Upper lobe of left lung (tissue), 6 donors: ENCODE data around the gene OR5C1. TPM values are rescaled to one million over a fixed set of nuclear protein-coding genes. Genes with fewer than 3 reads are reported as not detected.

Experiments
- ATAC-seq, 2 donors: fragments of 200-7000 bp; cut with Tn5 transposase; one replicate each; pipeline ENCODE4 v1.9.1; 2022; ENCODE audit warnings: mild to moderate bottlenecking in 2 of 2, moderate library complexity in 2 of 2; ENCODE audit not compliant: low FRiP score in 2 of 2
- DNase-seq, 2 donors: peaks; one replicate each; pipeline ENCODE4 v3.0.0-alpha.2; 2019 to 2020
- H3K27ac ChIP-seq, 4 donors: fragments of 200-600 bp; sonication (generic); one replicate each; pipeline ENCODE4 v1.5.1; 2016 to 2019
- H3K27me3 ChIP-seq, 4 donors: fragments of 200-600 bp; sonication (generic); one replicate each; pipeline ENCODE4 v1.5.1; 2017 to 2019
- H3K36me3 ChIP-seq, 4 donors: fragments of 200-600 bp; sonication (generic); one replicate each; pipeline ENCODE4 v1.5.1; 2016 to 2019
- H3K4me1 ChIP-seq, 4 donors: fragments of 200-600 bp; sonication (generic); one replicate each; pipeline ENCODE4 v1.5.1; 2018 to 2019
- H3K4me3 ChIP-seq, 4 donors: fragments of 200-600 bp; sonication (generic); one replicate each; pipeline ENCODE4 v1.5.1; 2017 to 2019; ENCODE audit warnings: mild to moderate bottlenecking in 2 of 4, moderate library complexity in 1 of 4
- H3K9me3 ChIP-seq, 4 donors: fragments of 200-600 bp; sonication (generic); one replicate each; pipeline ENCODE4 v1.5.1; 2018 to 2019
- CTCF ChIP-seq, 6 experiments: fragments of 450-650 bp in 4 of 6; fragments of 200-600 bp in 2 of 6; sonication (generic) in 2 of 6; IDR thresholded peaks; one replicate each; pipeline ENCODE4 v1.5.1; 2016 to 2019; ENCODE audit warnings: antibody characterized with exemption in 6 of 6
- EP300 ChIP-seq, 4 donors: sonication (generic); formaldehyde crosslinking; IDR thresholded peaks; one replicate each; pipeline ENCODE4 v1.5.1; 2017; ENCODE audit warnings: antibody characterized with exemption in 4 of 4, control low read depth in 2 of 4
- POLR2A ChIP-seq, 4 donors: fragments of 450-650 bp; IDR thresholded peaks; one replicate each; pipeline ENCODE4 v1.5.1; 2016 to 2017; ENCODE audit warnings: antibody characterized with exemption in 4 of 4, mild to moderate bottlenecking in 2 of 4
- POLR2AphosphoS5 ChIP-seq, 2 donors: sonication (generic); formaldehyde crosslinking; IDR thresholded peaks; one replicate each; pipeline ENCODE4 v1.5.1; 2017; ENCODE audit warnings: antibody characterized with exemption in 2 of 2
- WGBS, 2 donors: methylation state at CpG; one replicate each; pipeline ENCODE4 v1.1.5; 2017 to 2018; 5-methylcytosine and 5-hydroxymethylcytosine counted together
- total RNA-seq, 6 donors: library from RNA; depleted of rRNA in 4 of 6; stranded (reverse); fragments of >200 nt in 4 of 6; gene quantifications; one replicate each; pipeline versions ENCODE4 v1.1.0 to v1.2.1, GENCODE V29; 2016 to 2021
- donor health status: DM: no; HTN: no; CAD: no; lungs with moderate emphysema.
- donor health status: DM: no; HTN: yes; CAD: no; lungs with severe emphysema.

OR5C1 gene
- total RNA-seq, 6 donors from 2014 or later, result not detected

- no peaks in the 10 kb centered on the region for H3K4me1 ChIP-seq
- DNase-seq (no peak), ATAC-seq (peak in 1 of 2 donors; percentile 14)
- no peaks in the 10 kb centered on the region for H3K36me3 ChIP-seq
- TF ChIP-seq POLR2A (IDR thresholded peaks at IDR 0.05) (no peak), POLR2AphosphoS5 (IDR thresholded peaks at IDR 0.05) (no peak), CTCF (IDR thresholded peaks at IDR 0.05) (no peak), EP300 (IDR thresholded peaks at IDR 0.05) (no peak)
- no peaks in the 10 kb centered on the region for H3K27me3 ChIP-seq
- no peak overlapping the region for H3K4me3 ChIP-seq
- WGBS, 2 donors, result 78 to 87% methylated on average over 3 of the region's 3 CpGs
- no peak overlapping the region for H3K27ac ChIP-seq
- H3K9me3 ChIP-seq, result no peaks in the 10 kb centered on the region
Observed at GRCh38 chr9:122777935-122778627, 10.7 kb upstream of the OR5C1 start.

- Histone ChIP-seq H3K4me3 (no peak overlapping the region), H3K27me3 (no peaks in the 10 kb centered on the region), H3K27ac (no peak overlapping the region), H3K9me3 (no peaks in the 10 kb centered on the region), H3K36me3 (no peaks in the 10 kb centered on the region), H3K4me1 (no peaks in the 10 kb centered on the region)
- ATAC-seq, result no peak
- TF ChIP-seq EP300 (IDR thresholded peaks at IDR 0.05) (no peak), CTCF (IDR thresholded peaks at IDR 0.05) (no peak), POLR2AphosphoS5 (IDR thresholded peaks at IDR 0.05) (no peak), POLR2A (IDR thresholded peaks at IDR 0.05) (no peak)
- DNase-seq, result no peak
- WGBS, 2 donors, result 86 to 88% methylated on average over 3 of the region's 3 CpGs
Observed at GRCh38 chr9:122779181-122779580, 9.6 kb upstream of the OR5C1 start.

- DNase-seq (no peak), ATAC-seq (no peak)
- H3K4me1 ChIP-seq, result no peaks in the 10 kb centered on the region
- H3K27ac ChIP-seq, result no peak overlapping the region
- H3K27me3 ChIP-seq, result no peaks in the 10 kb centered on the region
- 54 to 62% methylated on average over 4 of the region's 4 CpGs for WGBS, 2 donors
- no peak overlapping the region for H3K4me3 ChIP-seq
- H3K9me3 ChIP-seq, result no peaks in the 10 kb centered on the region
- TF ChIP-seq POLR2AphosphoS5 (IDR thresholded peaks at IDR 0.05) (no peak), EP300 (IDR thresholded peaks at IDR 0.05) (no peak), CTCF (IDR thresholded peaks at IDR 0.05) (no peak), POLR2A (IDR thresholded peaks at IDR 0.05) (no peak)
- H3K36me3 ChIP-seq, result no peaks in the 10 kb centered on the region
Observed at GRCh38 chr9:122780026-122780425, 8.7 kb upstream of the OR5C1 start.

GRCh38 chr9:122781671-122782070 is 7.1 kb upstream of the OR5C1 start:
- H3K36me3 ChIP-seq, result no peaks in the 10 kb centered on the region
- no peak overlapping the region for H3K4me3 ChIP-seq
- H3K27ac ChIP-seq, result no peak overlapping the region
- no peaks in the 10 kb centered on the region for H3K9me3 ChIP-seq
- no peaks in the 10 kb centered on the region for H3K27me3 ChIP-seq
- WGBS, 2 donors, result 65 to 77% methylated on average over 3 of the region's 3 CpGs
- no peaks in the 10 kb centered on the region for H3K4me1 ChIP-seq
- DNase-seq (no peak), ATAC-seq (no peak)
- TF ChIP-seq CTCF (IDR thresholded peaks at IDR 0.05) (no peak), POLR2A (IDR thresholded peaks at IDR 0.05) (no peak), EP300 (IDR thresholded peaks at IDR 0.05) (no peak), POLR2AphosphoS5 (IDR thresholded peaks at IDR 0.05) (no peak)

GRCh38 chr9:122785269-122785668 is 3.5 kb upstream of the OR5C1 start:
- Histone ChIP-seq H3K27ac (no peak overlapping the region), H3K4me1 (no peaks in the 10 kb centered on the region), H3K9me3 (no peaks in the 10 kb centered on the region), H3K4me3 (no peak overlapping the region), H3K36me3 (no peaks in the 10 kb centered on the region), H3K27me3 (no peaks in the 10 kb centered on the region)
- ATAC-seq (no peak), DNase-seq (no peak)
- TF ChIP-seq POLR2A (IDR thresholded peaks at IDR 0.05) (no peak), POLR2AphosphoS5 (IDR thresholded peaks at IDR 0.05) (no peak), EP300 (IDR thresholded peaks at IDR 0.05) (no peak), CTCF (IDR thresholded peaks at IDR 0.05) (no peak)
